Dendritic cell treated with granulocyte-macrophage colony-stimulating factor and Interleukin-4, amounts not matched to agents 40 ng/mL and 50 ng/mL, for 4 days (primary cell): Measurements from ENCODE around the gene C5orf22.
"Not testable (repeated sequence)": the region's sequence is repeated elsewhere in the genome, so short reads cannot be mapped to it uniquely, and the experiment has no call there.

Experiments used
- H3K27ac Mint-ChIP-seq: one replicate; pipeline ENCODE4 v1.8.0; 2022; ENCODE audit warnings: mild to moderate bottlenecking, mixed read lengths
- H3K27me3 Mint-ChIP-seq: one replicate; pipeline ENCODE4 v1.8.0; 2022; ENCODE audit warnings: mild to moderate bottlenecking, mixed read lengths
- H3K36me3 Mint-ChIP-seq: one replicate; pipeline ENCODE4 v1.8.0; 2022; ENCODE audit warnings: low read depth, mixed read lengths
- H3K4me1 Mint-ChIP-seq: one replicate; pipeline ENCODE4 v1.8.0; 2022; ENCODE audit warnings: low read depth, mixed read lengths
- H3K4me3 Mint-ChIP-seq: one replicate; pipeline ENCODE4 v1.8.0; 2022; ENCODE audit warnings: mild to moderate bottlenecking, moderate library complexity, mixed read lengths
- H3K9me3 Mint-ChIP-seq: one replicate; pipeline ENCODE4 v1.8.0; 2022; ENCODE audit warnings: mixed read lengths
- intact Hi-C: fragments of 100-400 bp; cut with micrococcal nuclease; formaldehyde crosslinking; loops from one replicate; pipeline ENCODE4 v1.15.0; 2022

C5orf22 gene

GRCh38 chr5:31566362-31566761, 34.3 kb downstream of the C5orf22 start:
- H3K9me3 Mint-ChIP-seq, result peaks cover 21% of the 10 kb centered on the region

DNA sequence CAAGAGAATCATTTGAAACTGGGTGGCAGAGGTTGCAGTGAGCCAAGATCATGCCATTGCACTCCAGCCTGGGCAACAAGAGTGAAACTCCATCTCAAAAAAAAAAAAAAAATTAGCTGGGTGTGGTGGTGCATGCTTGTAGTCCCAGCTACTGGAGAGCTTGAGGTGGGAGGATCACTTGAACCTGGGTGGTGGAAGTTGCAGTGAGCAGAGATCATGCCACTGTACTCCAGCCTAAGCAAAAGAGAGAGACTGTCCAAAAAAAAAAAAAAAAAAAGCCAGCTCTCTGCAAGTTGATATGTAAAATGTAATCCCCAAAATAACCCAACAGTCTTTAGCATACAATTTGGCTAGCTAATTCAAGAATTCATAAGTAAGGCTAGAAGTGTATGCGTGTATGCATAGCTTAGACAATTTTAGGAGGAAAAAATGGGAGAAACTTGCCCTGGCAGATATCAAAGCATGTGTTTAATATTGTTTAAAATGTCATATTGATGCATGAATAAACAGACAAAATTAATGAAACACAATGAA, 36.3 kb downstream of the C5orf22 start:
- H3K4me3 Mint-ChIP-seq, result no peak overlapping the region
- intact Hi-C loops, result no loop called here
- no peak overlapping the region for H3K27ac Mint-ChIP-seq
- H3K9me3 Mint-ChIP-seq, result peaks cover 21% of the 10 kb centered on the region
- no peaks in the 10 kb centered on the region for H3K27me3 Mint-ChIP-seq
- H3K4me1 Mint-ChIP-seq, result peaks cover 25% of the 10 kb centered on the region
- peaks cover 6% of the 10 kb centered on the region for H3K36me3 Mint-ChIP-seq

More at GRCh38 chr5:31566362-31566761, 34.3 kb downstream of the C5orf22 start:
- H3K27me3 Mint-ChIP-seq, intact Hi-C loops, H3K36me3 Mint-ChIP-seq, H3K4me3 Mint-ChIP-seq, H3K27ac Mint-ChIP-seq: not testable (repeated sequence)
- peaks cover 11% of the 10 kb centered on the region for H3K4me1 Mint-ChIP-seq

GRCh38 chr5:31569068-31569467, 37.0 kb downstream of the C5orf22 start:
- intact Hi-C loops, result no loop called here
- peaks cover 6% of the 10 kb centered on the region for H3K36me3 Mint-ChIP-seq
- no peak overlapping the region for H3K27ac Mint-ChIP-seq
- peaks cover 21% of the 10 kb centered on the region for H3K9me3 Mint-ChIP-seq
- no peaks in the 10 kb centered on the region for H3K27me3 Mint-ChIP-seq
- peaks cover 25% of the 10 kb centered on the region for H3K4me1 Mint-ChIP-seq
- H3K4me3 Mint-ChIP-seq, result no peak overlapping the region

DNA sequence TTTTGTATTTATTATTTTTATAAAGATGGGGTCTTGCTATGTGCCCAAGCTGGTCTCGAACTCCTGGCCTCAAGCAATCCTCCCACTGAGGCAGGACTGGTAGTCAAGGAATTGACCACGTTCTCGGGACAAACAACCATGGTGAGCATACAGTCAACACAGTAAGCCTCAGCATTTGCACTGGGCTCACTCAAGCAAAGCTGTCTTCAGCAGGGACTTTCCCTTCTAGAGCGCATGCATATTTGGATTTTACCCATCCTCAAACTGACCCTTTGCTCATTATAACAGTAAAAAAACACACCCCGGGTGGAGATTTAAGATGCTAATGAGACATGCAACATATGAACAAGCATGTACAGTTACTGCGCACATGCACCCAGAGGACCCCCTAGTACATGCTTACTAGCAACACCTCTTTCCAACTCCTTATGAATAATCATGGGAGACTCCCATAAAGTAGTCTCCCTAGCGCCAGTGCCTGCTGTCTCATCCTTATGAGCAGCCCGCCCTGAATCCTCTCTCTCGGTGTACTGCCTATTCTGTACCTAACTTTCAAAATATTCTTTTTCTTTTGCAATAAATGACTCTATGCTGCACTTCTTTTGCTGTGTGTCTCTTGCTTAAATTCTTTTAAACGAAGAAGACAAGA, 41.5 kb downstream of the C5orf22 start:
- Mint-ChIP-seq H3K4me1 (peaks cover 14% of the 10 kb centered on the region), H3K4me3 (no peak overlapping the region), H3K36me3 (no peaks in the 10 kb centered on the region), H3K9me3 (no peaks in the 10 kb centered on the region), H3K27ac (no peak overlapping the region), H3K27me3 (no peaks in the 10 kb centered on the region)
- intact Hi-C loops, result no loop called here

GRCh38 chr5:31574772-31575171, 42.7 kb downstream of the C5orf22 start:
- H3K36me3 Mint-ChIP-seq, result no peaks in the 10 kb centered on the region
- intact Hi-C loops, result no loop called here
- no peak overlapping the region for H3K4me3 Mint-ChIP-seq
- no peak overlapping the region for H3K27ac Mint-ChIP-seq
- H3K4me1 Mint-ChIP-seq, result peaks cover 14% of the 10 kb centered on the region
- no peaks in the 10 kb centered on the region for H3K9me3 Mint-ChIP-seq
- no peaks in the 10 kb centered on the region for H3K27me3 Mint-ChIP-seq

GRCh38 chr5:31577438-31577837, 45.3 kb downstream of the C5orf22 start:
- no peaks in the 10 kb centered on the region for H3K27me3 Mint-ChIP-seq
- no peaks in the 10 kb centered on the region for H3K36me3 Mint-ChIP-seq

GRCh38 chr5:31579558-31579957, 47.5 kb downstream of the C5orf22 start:
- Mint-ChIP-seq H3K4me1 (no peaks in the 10 kb centered on the region), H3K27me3 (no peaks in the 10 kb centered on the region), H3K36me3 (no peaks in the 10 kb centered on the region), H3K27ac (no peak overlapping the region), H3K4me3 (no peak overlapping the region), H3K9me3 (no peaks in the 10 kb centered on the region)
- intact Hi-C loops, result no loop called here

More at GRCh38 chr5:31577438-31577837, 45.3 kb downstream of the C5orf22 start:
- H3K9me3 Mint-ChIP-seq, result no peaks in the 10 kb centered on the region
- no peak overlapping the region for H3K27ac Mint-ChIP-seq
- intact Hi-C loops, result no loop called here
- no peak overlapping the region for H3K4me3 Mint-ChIP-seq
- H3K4me1 Mint-ChIP-seq, result peaks cover 5% of the 10 kb centered on the region

GRCh38 chr5:31581498-31582099, 49.5 kb downstream of the C5orf22 start:
- Mint-ChIP-seq H3K36me3 (no peaks in the 10 kb centered on the region), H3K9me3 (peaks cover 8% of the 10 kb centered on the region), H3K4me1 (peaks cover 16% of the 10 kb centered on the region), H3K27ac (no peak overlapping the region), H3K27me3 (no peaks in the 10 kb centered on the region), H3K4me3 (no peak overlapping the region)
- intact Hi-C loops, result loop anchor here (1.0 to 5.0 kb wide), 3 partner anchors 228 to 512 kb away; no protein-coding TSS in a partner anchor

- no peak overlapping the region for H3K4me3 Mint-ChIP-seq
- intact Hi-C loops, result loop anchor here (5.0 kb wide), 1 partner anchor 494 kb away; no protein-coding TSS in a partner anchor
- H3K27me3 Mint-ChIP-seq, result no peaks in the 10 kb centered on the region
- peaks cover 8% of the 10 kb centered on the region for H3K9me3 Mint-ChIP-seq
- no peak overlapping the region for H3K27ac Mint-ChIP-seq
- peaks cover 17% of the 10 kb centered on the region for H3K4me1 Mint-ChIP-seq
- no peaks in the 10 kb centered on the region for H3K36me3 Mint-ChIP-seq
Measured at GRCh38 chr5:31583129-31583528, 51.0 kb downstream of the C5orf22 start.

DNA sequence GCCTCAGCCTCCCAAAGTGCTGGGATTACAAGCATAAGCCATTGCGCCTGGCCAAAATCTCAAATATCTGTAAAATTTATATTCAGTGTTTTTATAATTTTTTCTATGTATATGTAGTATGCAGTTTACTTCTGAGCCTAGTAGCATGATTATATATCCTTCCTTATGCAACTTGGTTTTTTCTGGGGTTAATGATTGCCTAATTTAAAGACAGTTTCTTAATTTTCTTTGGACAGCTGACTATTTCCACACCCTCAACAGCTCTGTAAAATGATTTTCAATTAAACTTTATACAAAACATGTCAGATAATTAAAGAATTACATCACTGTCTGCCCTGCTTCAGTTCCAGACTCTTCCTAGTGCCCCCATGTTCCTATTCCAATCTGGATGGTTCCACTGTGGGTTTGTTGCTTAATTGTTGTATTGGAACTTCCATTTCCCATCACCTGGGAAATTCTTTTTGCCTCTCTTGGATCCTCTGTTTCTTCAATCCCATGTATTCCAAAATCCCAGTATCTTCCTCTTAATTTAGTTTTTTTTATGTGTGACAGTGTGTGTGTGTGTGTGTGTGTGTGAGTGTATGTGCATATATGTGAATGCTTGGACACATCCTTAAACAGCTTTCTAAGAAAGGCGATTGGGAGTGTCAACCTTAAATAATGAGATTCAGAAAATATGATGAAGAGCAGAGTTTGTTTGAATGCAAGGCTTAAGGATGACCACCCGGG, 53.2 kb downstream of the C5orf22 start:
- Mint-ChIP-seq H3K4me3 (no peak overlapping the region), H3K36me3 (no peaks in the 10 kb centered on the region), H3K27ac (no peak overlapping the region), H3K27me3 (no peaks in the 10 kb centered on the region), H3K4me1 (peaks cover 27% of the 10 kb centered on the region), H3K9me3 (peaks cover 8% of the 10 kb centered on the region)
- intact Hi-C loops, result no loop called here

DNA sequence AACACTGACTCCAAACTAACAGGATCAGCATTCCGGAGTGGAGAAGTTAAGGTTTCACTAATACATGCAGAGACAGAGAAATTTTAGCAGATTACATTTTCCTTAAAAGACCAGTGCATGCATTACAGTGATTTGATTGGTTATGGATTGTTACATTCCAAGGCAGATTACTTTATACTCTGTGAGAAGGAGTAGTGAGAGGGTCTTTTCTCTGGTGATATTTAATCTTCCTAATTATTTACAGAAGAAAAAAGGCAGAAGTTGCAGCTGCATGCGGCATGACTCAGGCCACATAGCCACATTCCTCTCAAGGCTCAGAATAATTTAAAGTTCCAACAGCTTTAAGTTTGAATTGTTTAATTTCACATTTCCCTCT, 53.8 kb downstream of the C5orf22 start:
- intact Hi-C loops, result no loop called here
- H3K27me3 Mint-ChIP-seq, result no peaks in the 10 kb centered on the region
- no peak overlapping the region for H3K27ac Mint-ChIP-seq
- H3K4me3 Mint-ChIP-seq, result no peak overlapping the region
- peaks cover 27% of the 10 kb centered on the region for H3K4me1 Mint-ChIP-seq
- no peaks in the 10 kb centered on the region for H3K36me3 Mint-ChIP-seq
- peaks cover 8% of the 10 kb centered on the region for H3K9me3 Mint-ChIP-seq

- H3K27me3 Mint-ChIP-seq, result no peaks in the 10 kb centered on the region
- no peak overlapping the region for H3K27ac Mint-ChIP-seq
- H3K4me3 Mint-ChIP-seq, result no peak overlapping the region
- H3K36me3 Mint-ChIP-seq, result no peaks in the 10 kb centered on the region
- peaks cover 27% of the 10 kb centered on the region for H3K4me1 Mint-ChIP-seq
- H3K9me3 Mint-ChIP-seq, result peaks cover 8% of the 10 kb centered on the region
- intact Hi-C loops, result no loop called here
Measured at GRCh38 chr5:31587546-31587945, 55.4 kb downstream of the C5orf22 start.

- Mint-ChIP-seq H3K4me3 (no peak overlapping the region), H3K36me3 (no peaks in the 10 kb centered on the region), H3K4me1 (peaks cover 10% of the 10 kb centered on the region), H3K27me3 (peaks cover 2% of the 10 kb centered on the region), H3K9me3 (no peaks in the 10 kb centered on the region), H3K27ac (no peak overlapping the region)
- intact Hi-C loops, result no loop called here
Measured at GRCh38 chr5:31593665-31594064, 61.6 kb downstream of the C5orf22 start.

DNA sequence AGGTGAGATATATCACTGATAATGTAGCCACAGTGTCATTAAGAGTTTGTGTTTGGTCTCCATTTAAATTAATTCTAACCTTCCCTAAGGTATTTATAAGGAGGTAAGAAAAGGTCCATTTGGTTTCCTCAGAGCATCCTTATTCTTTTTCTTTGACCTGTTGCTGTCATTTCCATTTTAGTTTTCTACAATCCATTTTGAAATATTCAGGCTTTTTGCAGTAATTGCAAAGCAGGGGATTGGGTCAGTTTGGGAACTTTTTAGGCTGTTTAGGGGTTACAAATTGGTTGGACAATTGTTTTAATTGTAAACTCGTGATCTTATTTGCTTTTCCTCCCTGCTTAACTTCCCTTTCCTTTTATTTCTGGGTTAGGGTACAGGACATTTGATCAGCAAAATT, 64.3 kb downstream of the C5orf22 start:
- H3K27ac Mint-ChIP-seq, result no peak overlapping the region
- intact Hi-C loops, result no loop called here
- peaks cover 2% of the 10 kb centered on the region for H3K27me3 Mint-ChIP-seq
- H3K4me1 Mint-ChIP-seq, result no peaks in the 10 kb centered on the region
- no peaks in the 10 kb centered on the region for H3K9me3 Mint-ChIP-seq
- no peaks in the 10 kb centered on the region for H3K36me3 Mint-ChIP-seq
- H3K4me3 Mint-ChIP-seq, result no peak overlapping the region
